Thoracic aorta (tissue), 2 donors: ENCODE data around the gene TMEM98. TPM values are rescaled to one million over a fixed set of nuclear protein-coding genes. Genes with fewer than 3 reads are reported as not detected.

Source experiments
- ATAC-seq: fragments of 150-250 bp; one replicate; pipeline ENCODE4 v1.8.0; 2017; ENCODE audit warnings: low read depth; ENCODE audit not compliant: insufficient number of reproducible peaks, low FRiP score
- DNase-seq: peaks from one replicate; pipeline ENCODE4 v3.0.0-alpha.2; 2020; ENCODE audit warnings: low spot score
- H3K27ac ChIP-seq, 2 donors: fragments of 200-600 bp; sonication (generic); 1 replicate in 1 of 2; 2 replicates in 1 of 2; pipeline ENCODE4 v1.5.1; 2016; ENCODE audit warnings: mild to moderate bottlenecking in 2 of 2, moderate library complexity in 2 of 2
- H3K27me3 ChIP-seq: fragments of 200-600 bp; sonication (generic); replicated peaks from 2 replicates; pipeline ENCODE4 v1.6.0; 2016; ENCODE audit warnings: mild to moderate bottlenecking; ENCODE audit not compliant: insufficient read depth
- H3K36me3 ChIP-seq: fragments of 200-600 bp; sonication (generic); one replicate; pipeline ENCODE4 v1.5.1; 2016
- H3K4me1 ChIP-seq, 2 donors: fragments of 200-600 bp; sonication (generic); 1 replicate in 1 of 2; 2 replicates in 1 of 2; pipeline versions ENCODE4 v1.5.1 to v1.6.0; 2016; ENCODE audit warnings: low read depth in 2 of 2, mild to moderate bottlenecking in 1 of 2; ENCODE audit not compliant: control insufficient read depth in 1 of 2
- H3K4me3 ChIP-seq: fragments of 200-600 bp; sonication (generic); 2 replicates; pipeline ENCODE4 v1.5.1; 2016; ENCODE audit warnings: mild to moderate bottlenecking
- H3K9me3 ChIP-seq: fragments of 200-600 bp; sonication (generic); 2 replicates; pipeline ENCODE4 v1.5.1; 2016
- CTCF ChIP-seq: fragments of 200-600 bp; sonication (generic); IDR thresholded peaks from one replicate; pipeline ENCODE4 v1.5.1; 2019; ENCODE audit warnings: antibody characterized with exemption
- total RNA-seq, 2 donors: library from RNA; depleted of rRNA; stranded (reverse); fragments of >200 nt; gene quantifications; one replicate each; pipeline versions ENCODE4 v1.1.0 to v1.2.3, GENCODE V29; 2016

The TMEM98 gene
- total RNA-seq, 2 donors from 2014 or later = 85.3 to 87.1 TPM

DNA sequence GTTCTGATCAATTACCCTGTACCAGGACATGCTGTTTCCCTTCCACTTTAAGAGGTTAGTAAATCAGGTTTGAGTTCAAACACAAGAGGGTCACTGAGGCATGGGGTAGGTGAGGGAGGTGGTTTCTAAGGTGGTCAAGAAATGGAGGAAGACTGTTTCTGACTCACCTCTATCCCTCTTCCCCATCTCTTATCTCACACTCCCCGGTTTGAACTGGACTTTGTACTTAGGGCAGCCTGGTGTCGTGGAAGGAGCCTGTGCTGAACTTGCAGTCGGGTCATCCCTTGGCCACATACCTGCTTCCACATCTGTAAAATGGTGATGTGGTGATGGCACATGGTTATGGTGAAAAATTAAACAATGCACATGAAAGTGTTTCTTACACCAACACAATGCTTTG is 17.2 kb upstream of the TMEM98 start:
- Histone ChIP-seq H3K4me1 (peaks cover 5 to 24% of the 10 kb centered on the region in 2 donors), H3K4me3 (no peak overlapping the region), H3K27me3 (no peaks in the 10 kb centered on the region), H3K27ac (no peak overlapping the region), H3K9me3 (no peaks in the 10 kb centered on the region), H3K36me3 (no peaks in the 10 kb centered on the region)
- TF ChIP-seq CTCF = no peak
- DNase-seq (no peak), ATAC-seq (no peak)

- H3K27ac ChIP-seq = peak overlapping the region; percentile 54 to 81
- no peaks in the 10 kb centered on the region for H3K27me3 ChIP-seq
- peak overlapping the region; percentile 52 for H3K4me3 ChIP-seq
- no peaks in the 10 kb centered on the region for H3K9me3 ChIP-seq
- no peaks in the 10 kb centered on the region for H3K36me3 ChIP-seq
- peaks cover 5 to 24% of the 10 kb centered on the region in 2 donors for H3K4me1 ChIP-seq
- DNase-seq (peak; percentile 37), ATAC-seq (peak; percentile 61)
- no peak for TF ChIP-seq CTCF
These were observed 15.6 kb upstream of the TMEM98 start for GRCh38 chr17:32912218-32912897.

DNA sequence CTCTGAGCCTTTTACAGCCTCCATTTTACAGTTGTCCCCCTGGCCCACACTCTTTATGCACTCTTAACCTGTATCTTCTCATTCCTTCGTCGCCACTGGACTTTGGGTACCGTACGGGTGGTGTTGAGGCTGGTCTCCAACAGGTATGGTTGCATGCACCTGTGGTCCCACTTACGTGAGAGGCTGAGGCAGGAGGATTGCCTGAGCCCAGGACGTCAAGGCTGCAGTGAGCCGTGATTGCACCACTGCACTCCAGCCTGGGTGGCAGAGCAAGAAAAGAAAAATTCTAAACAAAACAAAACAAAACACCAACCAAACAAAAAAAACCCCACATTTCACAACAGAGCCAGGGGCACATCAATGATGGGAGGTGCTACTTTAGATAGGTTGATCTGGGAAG is 14.4 kb upstream of the TMEM98 start:
- no peaks in the 10 kb centered on the region for H3K9me3 ChIP-seq

GRCh38 chr17:32914181-32914580 is 13.8 kb upstream of the TMEM98 start:
- no peaks in the 10 kb centered on the region for H3K36me3 ChIP-seq
- ATAC-seq (no peak), DNase-seq (no peak)
- H3K9me3 ChIP-seq = no peaks in the 10 kb centered on the region
- no peak overlapping the region for H3K27ac ChIP-seq
- H3K4me3 ChIP-seq = no peak overlapping the region
- TF ChIP-seq CTCF = no peak
- H3K4me1 ChIP-seq = peaks cover 5 to 24% of the 10 kb centered on the region in 2 donors
- H3K27me3 ChIP-seq = no peaks in the 10 kb centered on the region

More for the DNA sequence above, 14.4 kb upstream of the TMEM98 start:
- Histone ChIP-seq H3K27ac (no peak overlapping the region), H3K4me3 (no peak overlapping the region), H3K27me3 (no peaks in the 10 kb centered on the region), H3K36me3 (no peaks in the 10 kb centered on the region), H3K4me1 (peaks cover 5 to 24% of the 10 kb centered on the region in 2 donors)
- ATAC-seq (no peak), DNase-seq (no peak)
- no peak for TF ChIP-seq CTCF

- no peak for TF ChIP-seq CTCF
- H3K27ac ChIP-seq = no peak overlapping the region
These were observed 12.7 kb upstream of the TMEM98 start for GRCh38 chr17:32915245-32915644.

More at GRCh38 chr17:32915245-32915644, 12.7 kb upstream of the TMEM98 start:
- no peaks in the 10 kb centered on the region for H3K36me3 ChIP-seq
- no peaks in the 10 kb centered on the region for H3K27me3 ChIP-seq
- DNase-seq (no peak), ATAC-seq (no peak)
- no peaks in the 10 kb centered on the region for H3K9me3 ChIP-seq
- no peak overlapping the region for H3K4me3 ChIP-seq
- H3K4me1 ChIP-seq = peaks cover 5 to 13% of the 10 kb centered on the region in 2 donors
